ENCODE results near the gene CCN5.

The CCN5 gene

DNA sequence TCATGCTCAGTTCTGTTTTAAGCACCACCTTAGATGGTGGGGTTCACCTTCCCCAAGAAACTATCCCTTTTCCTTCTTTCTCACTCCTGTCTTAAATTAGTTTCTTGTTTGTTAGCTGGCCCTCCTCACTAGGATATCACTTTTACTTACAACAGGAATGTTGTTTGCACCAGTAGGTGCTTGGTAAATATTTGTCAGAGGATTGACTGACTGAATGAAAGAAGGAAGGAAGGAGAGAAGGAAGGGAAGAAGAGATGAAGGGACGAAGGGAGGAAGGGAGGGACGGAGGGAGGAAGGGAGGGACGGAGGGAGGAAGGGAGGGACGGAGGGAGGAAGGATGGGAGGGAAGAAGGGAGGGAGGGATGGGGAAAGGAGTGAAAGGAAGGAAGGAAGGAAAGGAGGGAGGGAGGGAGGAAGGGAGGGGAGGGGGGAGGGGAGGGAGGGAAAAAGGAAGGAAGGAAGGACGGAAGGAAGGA is 30.0 kb downstream of the CCN5 start:
- no peak for DNase-seq (ENCODE audit: low read depth)
- no peak for TF ChIP-seq CTCF (conservative IDR thresholded peaks at IDR 0.05; ENCODE audit: low read depth, low read length)
- H3K4me3 ChIP-seq (ENCODE audit: low read length), result no peak overlapping the region

- DNase-seq (ENCODE audit: low read depth), result no peak
- H3K4me3 ChIP-seq (ENCODE audit: low read length), result peak within 1 kb of the TSS; percentile 37
- TF ChIP-seq CTCF (conservative IDR thresholded peaks at IDR 0.05; ENCODE audit: low read depth, low read length), result no peak
These were observed 30.6 kb downstream of the CCN5 start, which contains the start of gene KCNK15 for GRCh38 chr20:44745598-44746366. Gene KCNK15, plus strand, starts transcription at chr20:44745865. Its CDS starts 46 bp downstream, at chr20:44745911.

GRCh38 chr20:44746367-44747165 is 31.4 kb downstream of the CCN5 start:
- DNase-seq (ENCODE audit: low read depth), result no peak
- H3K4me3 ChIP-seq (ENCODE audit: low read length), result peak overlapping the region; percentile 37
- TF ChIP-seq CTCF (conservative IDR thresholded peaks at IDR 0.05; ENCODE audit: low read depth, low read length), result no peak

DNA sequence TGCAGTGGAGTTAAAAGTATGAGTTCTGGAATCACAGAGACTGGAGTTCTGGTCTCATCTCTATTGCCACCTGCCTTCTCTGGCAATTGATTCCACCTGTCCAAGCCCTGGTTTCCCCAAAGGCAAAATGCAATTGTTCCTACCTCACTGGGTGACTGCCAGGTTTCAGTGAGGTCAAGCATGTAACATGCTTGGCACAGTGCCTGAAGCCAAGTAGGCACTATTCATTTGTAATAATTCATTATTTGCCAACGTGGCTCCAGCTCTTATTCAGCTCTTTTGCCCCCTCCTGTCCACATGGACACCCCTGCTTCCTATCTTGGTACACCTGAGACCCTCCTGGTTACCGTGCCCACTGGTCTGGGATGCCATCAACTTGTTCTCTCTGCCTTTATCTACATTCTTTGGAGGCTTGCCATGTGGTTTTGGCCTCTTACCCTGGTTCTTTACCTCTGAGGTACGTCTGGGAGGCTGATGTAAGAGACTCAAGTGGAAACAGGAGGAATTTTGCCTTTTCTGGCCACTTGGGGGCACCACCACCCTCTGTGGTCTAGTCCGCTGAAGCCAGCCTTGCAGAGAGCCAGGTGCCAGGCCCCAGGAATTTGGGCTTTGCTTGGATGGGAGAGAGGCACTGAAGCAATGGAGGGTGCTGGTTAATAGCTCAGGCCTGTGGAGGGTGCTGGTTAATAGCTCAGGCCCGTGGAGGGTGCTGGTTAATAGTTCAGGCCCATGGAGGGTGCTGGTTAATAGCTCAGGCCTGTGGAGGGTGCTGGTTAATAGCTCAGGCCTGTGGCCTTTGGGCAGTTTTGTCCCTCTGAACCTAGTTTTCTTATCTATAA is 32.2 kb downstream of the CCN5 start:
- peak; percentile 56 for DNase-seq (ENCODE audit: low read depth)
- H3K4me3 ChIP-seq (ENCODE audit: low read length), result no peak overlapping the region
- peak; percentile 84 for TF ChIP-seq CTCF (conservative IDR thresholded peaks at IDR 0.05; ENCODE audit: low read depth, low read length)

GRCh38 chr20:44748005-44748370 is 32.8 kb downstream of the CCN5 start:
- H3K4me3 ChIP-seq (ENCODE audit: low read length), result no peak overlapping the region
- DNase-seq (ENCODE audit: low read depth), result no peak
- TF ChIP-seq CTCF (conservative IDR thresholded peaks at IDR 0.05; ENCODE audit: low read depth, low read length), result no peak

- H3K4me3 ChIP-seq (ENCODE audit: low read length), result no peak overlapping the region
- DNase-seq (ENCODE audit: low read depth), result no peak
- peak; percentile 16 for TF ChIP-seq CTCF (conservative IDR thresholded peaks at IDR 0.05; ENCODE audit: low read depth, low read length)
These were observed 35.1 kb downstream of the CCN5 start for GRCh38 chr20:44750081-44750805.
